GM12878 (cell line): ENCODE results near the gene APOE. TPM values are rescaled to one million over a fixed set of nuclear protein-coding genes. Genes with fewer than 3 reads are reported as not detected.

Experiments
- ATAC-seq: fragments of 200-7000 bp; cut with Tn5 transposase; 3 replicates; pipeline ENCODE4 v1.9.1; 2020; ENCODE audit warnings: mild to moderate bottlenecking, moderate library complexity
- BruUV-seq: library from RNA; stranded (reverse); fragments of 400-500 nt; replicated peaks from 2 replicates; lab custom pipeline; 2021; lab: Mats Ljungman, UMichigan
- CTCF ChIA-PET: fragments of 300-600 bp; sonication (Branson Sonifier 250); formaldehyde crosslinking; extraction: SDS; loops from one replicate; lab custom pipeline; 2021; ENCODE audit warnings: inconsistent platforms; lab: Yijun Ruan, JAX
- POLR2A ChIA-PET: fragments of 350-600 bp; formaldehyde crosslinking; extraction: SDS; loops from one replicate; lab custom pipeline; 2021; ENCODE audit warnings: inconsistent platforms; lab: Charles Lee
- RAD21 ChIA-PET: fragments of 300-600 bp; sonication (Branson Sonifier 250); formaldehyde crosslinking; loops from one replicate; lab custom pipeline; 2023; ENCODE audit warnings: antibody characterized with exemption; ENCODE audit not compliant: unreplicated experiment; lab: Charles Lee
- SMC1A ChIA-PET: fragments of 300-600 bp; sonication (Branson Sonifier 250); formaldehyde crosslinking; loops from one replicate; lab custom pipeline; 2023; ENCODE audit not compliant: unreplicated experiment, uncharacterized antibody; lab: Charles Lee
- DNase-seq: peaks from one replicate; pipeline ENCODE4 v3.0.0-alpha.2; 2011; ENCODE audit warnings: low read depth, low spot score
- FAIRE-seq: peaks from 3 replicates; lab custom pipeline; 2011; peaks lifted over from hg19 to GRCh38; lab: Jason Lieb, UNC
- H2AFZ ChIP-seq: 2 replicates; pipeline ENCODE4 v1.6.0; 2011; ENCODE audit warnings: low read depth, low read length, control low read depth; ENCODE audit not compliant: control insufficient read depth
- H3K27ac ChIP-seq: 2 replicates; pipeline ENCODE4 v1.5.1; 2011; ENCODE audit warnings: control low read depth; ENCODE audit not compliant: control insufficient read depth, insufficient read depth
- H3K27me3 ChIP-seq, 2 experiments: replicated peaks in 1 of 2; 2 replicates each; pipeline versions ENCODE4 v1.6.0 to v1.6.1; 2011; ENCODE audit warnings: low read length in 1 of 2; ENCODE audit not compliant: control insufficient read depth in 2 of 2, insufficient read depth in 2 of 2
- H3K36me3 ChIP-seq, 2 experiments: 2 replicates each; pipeline ENCODE4 v1.5.1; 2011; ENCODE audit warnings: low read length in 1 of 2; ENCODE audit not compliant: control insufficient read depth in 2 of 2, insufficient read depth in 2 of 2
- H3K4me1 ChIP-seq: 2 replicates; pipeline ENCODE4 v1.6.1; 2011; ENCODE audit warnings: mild to moderate bottlenecking, low read length, moderate library complexity, mixed read lengths; ENCODE audit not compliant: control insufficient read depth, insufficient read depth
- H3K4me2 ChIP-seq: 2 replicates; pipeline ENCODE4 v1.6.0; 2011; ENCODE audit warnings: control low read depth; ENCODE audit not compliant: control insufficient read depth, insufficient read depth
- H3K4me3 ChIP-seq: fragments of 200-600 bp; sonication (generic); 2 replicates; pipeline ENCODE4 v1.5.1; 2016
- H3K79me2 ChIP-seq: 2 replicates; pipeline ENCODE4 v1.6.0; 2011; ENCODE audit warnings: low read length; ENCODE audit not compliant: control insufficient read depth, insufficient read depth
- H3K9ac ChIP-seq: 2 replicates; pipeline ENCODE4 v1.8.0; 2011; ENCODE audit warnings: low read length, control low read depth, mixed read lengths; ENCODE audit not compliant: control insufficient read depth, insufficient read depth
- H3K9me3 ChIP-seq: replicated peaks from 3 replicates; pipeline ENCODE4 v1.5.1; 2011; ENCODE audit warnings: mild to moderate bottlenecking, low read length; ENCODE audit not compliant: control insufficient read depth, insufficient read depth
- H4K20me1 ChIP-seq: 2 replicates; pipeline ENCODE4 v1.6.0; 2011; ENCODE audit not compliant: control insufficient read depth, insufficient read depth
- BHLHE40 ChIP-seq, 2 experiments: fragments of 450-650 bp in 1 of 2; IDR thresholded peaks; 2 replicates each; pipeline ENCODE4 v1.6.1; 2011 to 2017; ENCODE audit warnings: low read depth in 2 of 2, borderline replicate concordance in 1 of 2, improper control_type of control experiment in 1 of 2, low read length in 1 of 2, mild to moderate bottlenecking in 1 of 2
- EGR1 ChIP-seq, 2 experiments: IDR thresholded peaks; 1 replicate in 1 of 2; 2 replicates in 1 of 2; pipeline ENCODE4 v1.6.1; 2011 to 2012; ENCODE audit warnings: low read depth in 2 of 2, low read length in 2 of 2, borderline replicate concordance in 1 of 2, mild to moderate bottlenecking in 1 of 2, moderate library complexity in 1 of 2
- IKZF1 ChIP-seq: fragments of 450-650 bp; conservative IDR thresholded peaks from 2 replicates; pipeline ENCODE4 v1.6.1; 2017; ENCODE audit warnings: antibody characterized with exemption, mild to moderate bottlenecking
- MTA2 ChIP-seq: fragments of 450-650 bp; IDR thresholded peaks from 2 replicates; pipeline ENCODE4 v1.6.1; 2016; ENCODE audit warnings: low read depth, mild to moderate bottlenecking, moderate library complexity
- MTA3 ChIP-seq: IDR thresholded peaks from 2 replicates; pipeline ENCODE4 v1.6.1; 2012; ENCODE audit warnings: low read length, inconsistent platforms, borderline replicate concordance
- NFXL1 ChIP-seq: fragments of 450-650 bp; IDR thresholded peaks from 2 replicates; pipeline ENCODE4 v1.6.1; 2017; ENCODE audit warnings: antibody characterized with exemption, mild to moderate bottlenecking, borderline replicate concordance
- RAD51 ChIP-seq: fragments of 450-650 bp; IDR thresholded peaks from 2 replicates; pipeline ENCODE4 v1.6.1; 2016; ENCODE audit warnings: moderate library complexity, mild to moderate bottlenecking, inconsistent platforms
- SMAD1 ChIP-seq: fragments of 450-650 bp; IDR thresholded peaks from 2 replicates; pipeline ENCODE4 v1.6.1; 2018; ENCODE audit warnings: mild to moderate bottlenecking, low read depth; ENCODE audit not compliant: partially characterized antibody
- SMC3 ChIP-seq: IDR thresholded peaks from 2 replicates; pipeline ENCODE4 v1.6.1; 2011; ENCODE audit warnings: low read length, improper control_type of control experiment, borderline replicate concordance
- SREBF2 ChIP-seq: IDR thresholded peaks from 2 replicates; pipeline ENCODE4 v1.6.1; 2012; ENCODE audit warnings: mild to moderate bottlenecking, low read length
- ZBED1 ChIP-seq: IDR thresholded peaks from 2 replicates; pipeline ENCODE4 v1.6.1; 2016; ENCODE audit warnings: borderline replicate concordance
- WGBS: methylation state at CpG from one replicate; pipeline ENCODE4 v1.1.6; 2016; ENCODE audit warnings: low lambda C conversion rate; ENCODE audit not compliant: insufficient replicate concordance, insufficient coverage; ENCODE audit errors: missing lambda C conversion rate; 5-methylcytosine and 5-hydroxymethylcytosine counted together
- in situ Hi-C: fragments of 300-500 bp; cut with MboI; formaldehyde crosslinking; loops from 9 replicates; pipeline ENCODE4 v1.14.3; 2018; ENCODE audit warnings: mixed read lengths
- intact Hi-C: fragments of 100-400 bp; cut with micrococcal nuclease; formaldehyde crosslinking; loops from one replicate; pipeline ENCODE4 v1.14.2; 2022; ENCODE audit not compliant: unreplicated experiment
- polyA plus RNA-seq, 11 experiments: library from polyadenylated mRNA; depleted of rRNA in 4 of 11; unstranded in 6 of 11; stranded (reverse) in 5 of 11; fragments of >200 nt; fragmentation: Nextera tagmentation in 4 of 11; fragmentation: Illumina TruSeq in 1 of 11; extraction: Ambion mirVana in 4 of 11; extraction: Trizol in 1 of 11; gene quantifications; 1 replicate in 1 of 11; 2 replicates in 10 of 11; pipeline versions ENCODE4 v1.2.1 to v1.2.3, GENCODE V29; 2011 to 2016; ENCODE audit warnings: inconsistent platforms in 2 of 11, missing spikeins in 2 of 11, low read depth in 1 of 11
- total RNA-seq, 4 experiments: library from RNA; depleted of rRNA in 3 of 4; stranded (reverse); fragments of >200 nt in 3 of 4; fragmentation: Illumina TruSeq in 1 of 4; extraction: Trizol in 1 of 4; gene quantifications; 2 replicates each; pipeline versions ENCODE4 v1.2.1 to v1.2.3, GENCODE V29; 2013 to 2021
- TF ChIP-seq, protein P1 (sequence below): IDR thresholded peaks from 2 replicates; pipeline ENCODE4 v1.6.1; 2011; ENCODE audit warnings: borderline replicate concordance, low read depth, mild to moderate bottlenecking, moderate library complexity, mixed read lengths, low read length; ENCODE audit not compliant: insufficient read depth; ENCODE audit errors: extremely low read length
- TF ChIP-seq, protein P2 (sequence below): IDR thresholded peaks from 2 replicates; pipeline ENCODE4 v1.6.1; 2012; ENCODE audit warnings: low read depth, low read length, improper control_type of control experiment
- TF ChIP-seq, protein P3 (sequence below): IDR thresholded peaks from 2 replicates; pipeline ENCODE4 v1.6.1; 2012; ENCODE audit warnings: mild to moderate bottlenecking, low read depth, low read length
- TF ChIP-seq, protein P4 (sequence below): IDR thresholded peaks from 2 replicates; pipeline ENCODE4 v1.6.1; 2011; ENCODE audit warnings: low read depth, mild to moderate bottlenecking, low read length, moderate library complexity, borderline replicate concordance; ENCODE audit errors: extremely low read depth

APOE gene
- total and polyA plus RNA-seq, 10 of the 15 experiments (the other 5 are each of a cell fraction or from before 2014, with no cell fraction given): 0.22 to 3.7 (median 0.44) TPM; not detected in 4

DNA sequence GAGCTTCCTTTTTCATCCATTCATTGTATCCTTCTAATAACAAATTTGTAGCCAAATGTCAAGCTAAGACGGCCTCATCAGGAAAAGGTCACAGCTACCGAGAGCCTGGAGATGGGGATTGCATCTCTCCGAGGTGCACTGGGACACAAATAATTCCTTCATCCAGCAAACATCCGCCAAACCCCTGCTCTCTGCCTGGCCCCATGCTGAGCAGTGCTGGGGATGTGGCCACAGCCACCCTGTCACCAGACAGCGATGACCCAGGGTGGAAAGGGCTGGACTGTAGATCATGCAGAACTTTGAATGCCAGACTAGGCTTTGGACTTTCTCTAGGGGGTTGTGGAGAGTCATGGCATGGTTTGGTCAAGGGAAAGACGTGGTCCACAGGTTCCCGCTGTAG is 12.7 kb upstream of the APOE start (continued):
- TF ChIP-seq, protein P1, sequence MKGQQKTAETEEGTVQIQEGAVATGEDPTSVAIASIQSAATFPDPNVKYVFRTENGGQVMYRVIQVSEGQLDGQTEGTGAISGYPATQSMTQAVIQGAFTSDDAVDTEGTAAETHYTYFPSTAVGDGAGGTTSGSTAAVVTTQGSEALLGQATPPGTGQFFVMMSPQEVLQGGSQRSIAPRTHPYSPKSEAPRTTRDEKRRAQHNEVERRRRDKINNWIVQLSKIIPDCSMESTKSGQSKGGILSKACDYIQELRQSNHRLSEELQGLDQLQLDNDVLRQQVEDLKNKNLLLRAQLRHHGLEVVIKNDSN: no peak
- no peak for TF ChIP-seq EGR1 (IDR thresholded peaks at IDR 0.05; ENCODE audit: borderline replicate concordance in 1 of 2, low read depth in 2 of 2, low read length in 2 of 2)
- no peak for TF ChIP-seq IKZF1
- TF ChIP-seq ZBED1: no peak
- TF ChIP-seq SMAD1: no peak
- TF ChIP-seq NFXL1: no peak

DNA sequence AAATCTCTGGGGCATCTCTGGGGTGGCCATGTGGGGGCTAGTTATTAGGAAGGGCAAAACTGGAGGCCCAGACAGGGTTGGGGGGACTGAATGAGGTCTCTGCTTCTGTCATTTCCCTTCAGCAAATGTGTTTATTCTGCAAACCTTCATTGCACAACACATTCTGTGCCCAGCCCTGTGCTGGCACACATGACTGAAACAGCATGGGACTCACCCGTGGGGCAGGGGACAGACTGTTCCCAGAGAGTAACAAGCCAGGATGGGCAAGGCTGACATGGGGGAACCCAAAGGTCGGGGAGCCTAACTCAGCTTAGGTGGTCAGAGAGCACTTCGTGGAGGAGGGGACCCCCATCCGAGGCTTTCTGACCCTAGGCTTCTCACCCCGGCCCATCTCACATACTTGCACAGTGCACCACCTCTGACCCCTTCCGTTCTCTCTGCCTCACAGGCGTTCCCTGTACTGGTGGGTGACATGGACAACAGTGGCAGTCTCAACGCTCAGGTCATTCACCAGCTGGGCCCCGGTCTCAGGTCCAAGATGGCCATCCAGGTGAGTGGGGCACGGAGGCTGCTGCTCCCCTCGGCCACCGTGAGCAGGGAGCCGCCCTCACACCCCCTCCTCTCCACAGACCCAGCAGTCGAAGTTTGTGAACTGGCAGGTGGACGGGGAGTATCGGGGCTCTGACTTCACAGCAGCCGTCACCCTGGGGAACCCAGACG is 12.1 kb upstream of the APOE start:
- POLR2A ChIA-PET: no interaction called here
- no peaks in the 10 kb centered on the region for H3K27me3 ChIP-seq
- H3K4me3 ChIP-seq: no peak overlapping the region
- H3K36me3 ChIP-seq: peaks cover 5 to 23% of the 10 kb centered on the region in 2 experiments; a peak in 3 of 4 replicates
- CTCF ChIA-PET: interaction anchor here (1.0 kb wide), 1 partner anchor 12 kb away, joined by 3 read pairs; the partner anchor contains the start of gene APOE
- over 99% methylated on average over 18 of the region's 18 CpGs for WGBS
- H3K27ac ChIP-seq: no peak overlapping the region
- BruUV-seq: no TSS peak
- no peak for DNase-seq
- RAD21 ChIA-PET: no interaction called here
- no peak overlapping the region for H2AFZ ChIP-seq
- H3K4me2 ChIP-seq: 0 out of 2 replicates have a peak overlapping the region, but pooled peaks have one; percentile 96
- H3K9ac ChIP-seq: no peak overlapping the region
- SMC1A ChIA-PET: no interaction called here
- intact Hi-C loops (loop anchor here (5.0 kb wide), 1 partner anchor 46 kb away; the partner anchor contains the start of gene NECTIN2), in situ Hi-C loops (no loop called here)
- H3K4me1 ChIP-seq: peaks cover 19% of the 10 kb centered on the region
- peaks cover 1% of the 10 kb centered on the region; the same call in 1 of the 3 replicates for H3K9me3 ChIP-seq
- H3K79me2 ChIP-seq: peaks cover 32% of the 10 kb centered on the region
- no peak for FAIRE-seq
- no peaks in the 10 kb centered on the region for H4K20me1 ChIP-seq
- no peak for ATAC-seq
- TF ChIP-seq MTA3 (no peak), RAD51 (no peak), SREBF2 (no peak), MTA2 (no peak), BHLHE40 (IDR thresholded peaks at IDR 0.05; ENCODE audit: borderline replicate concordance in 1 of 2, low read depth in 2 of 2, low read length in 1 of 2) (no peak), SMC3 (no peak)
- TF ChIP-seq, protein P2, sequence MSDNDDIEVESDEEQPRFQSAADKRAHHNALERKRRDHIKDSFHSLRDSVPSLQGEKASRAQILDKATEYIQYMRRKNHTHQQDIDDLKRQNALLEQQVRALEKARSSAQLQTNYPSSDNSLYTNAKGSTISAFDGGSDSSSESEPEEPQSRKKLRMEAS: no peak
- TF ChIP-seq, protein P3, sequence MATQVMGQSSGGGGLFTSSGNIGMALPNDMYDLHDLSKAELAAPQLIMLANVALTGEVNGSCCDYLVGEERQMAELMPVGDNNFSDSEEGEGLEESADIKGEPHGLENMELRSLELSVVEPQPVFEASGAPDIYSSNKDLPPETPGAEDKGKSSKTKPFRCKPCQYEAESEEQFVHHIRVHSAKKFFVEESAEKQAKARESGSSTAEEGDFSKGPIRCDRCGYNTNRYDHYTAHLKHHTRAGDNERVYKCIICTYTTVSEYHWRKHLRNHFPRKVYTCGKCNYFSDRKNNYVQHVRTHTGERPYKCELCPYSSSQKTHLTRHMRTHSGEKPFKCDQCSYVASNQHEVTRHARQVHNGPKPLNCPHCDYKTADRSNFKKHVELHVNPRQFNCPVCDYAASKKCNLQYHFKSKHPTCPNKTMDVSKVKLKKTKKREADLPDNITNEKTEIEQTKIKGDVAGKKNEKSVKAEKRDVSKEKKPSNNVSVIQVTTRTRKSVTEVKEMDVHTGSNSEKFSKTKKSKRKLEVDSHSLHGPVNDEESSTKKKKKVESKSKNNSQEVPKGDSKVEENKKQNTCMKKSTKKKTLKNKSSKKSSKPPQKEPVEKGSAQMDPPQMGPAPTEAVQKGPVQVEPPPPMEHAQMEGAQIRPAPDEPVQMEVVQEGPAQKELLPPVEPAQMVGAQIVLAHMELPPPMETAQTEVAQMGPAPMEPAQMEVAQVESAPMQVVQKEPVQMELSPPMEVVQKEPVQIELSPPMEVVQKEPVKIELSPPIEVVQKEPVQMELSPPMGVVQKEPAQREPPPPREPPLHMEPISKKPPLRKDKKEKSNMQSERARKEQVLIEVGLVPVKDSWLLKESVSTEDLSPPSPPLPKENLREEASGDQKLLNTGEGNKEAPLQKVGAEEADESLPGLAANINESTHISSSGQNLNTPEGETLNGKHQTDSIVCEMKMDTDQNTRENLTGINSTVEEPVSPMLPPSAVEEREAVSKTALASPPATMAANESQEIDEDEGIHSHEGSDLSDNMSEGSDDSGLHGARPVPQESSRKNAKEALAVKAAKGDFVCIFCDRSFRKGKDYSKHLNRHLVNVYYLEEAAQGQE: no peak
- TF ChIP-seq, protein P4, sequence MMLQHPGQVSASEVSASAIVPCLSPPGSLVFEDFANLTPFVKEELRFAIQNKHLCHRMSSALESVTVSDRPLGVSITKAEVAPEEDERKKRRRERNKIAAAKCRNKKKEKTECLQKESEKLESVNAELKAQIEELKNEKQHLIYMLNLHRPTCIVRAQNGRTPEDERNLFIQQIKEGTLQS: no peak
